BJ (cell line): ENCODE measurements around the gene ELFN2. TPM values are rescaled to one million over a fixed set of nuclear protein-coding genes. Genes with fewer than 3 reads are reported as not detected.

Experiments
- CTCF ChIA-PET: fragments of 350-600 bp; formaldehyde crosslinking; extraction: SDS; loops from one replicate; lab custom pipeline; 2021; ENCODE audit warnings: antibody characterized with exemption, inconsistent platforms; lab: Yijun Ruan, JAX
- POLR2A ChIA-PET: fragments of 300-600 bp; sonication (Branson Sonifier 250); formaldehyde crosslinking; extraction: SDS; loops from one replicate; lab custom pipeline; 2021; ENCODE audit warnings: antibody characterized with exemption; lab: Charles Lee
- DNase-seq: peaks from one replicate; pipeline ENCODE4 v3.0.0-alpha.2; 2011; ENCODE audit warnings: low read depth
- H3K27me3 ChIP-seq: 2 replicates; pipeline ENCODE4 v1.6.0; 2011; ENCODE audit warnings: low read length; ENCODE audit not compliant: control insufficient read depth, insufficient read depth
- H3K36me3 ChIP-seq: 2 replicates; pipeline ENCODE4 v1.5.1; 2011; ENCODE audit warnings: low read length; ENCODE audit not compliant: control insufficient read depth, insufficient read depth
- H3K4me3 ChIP-seq: 2 replicates; pipeline ENCODE4 v1.5.1; 2011; ENCODE audit warnings: low read depth, mild to moderate bottlenecking, control low read depth, low read length
- CTCF ChIP-seq: IDR thresholded peaks from 2 replicates; pipeline ENCODE4 v1.5.1; 2011; ENCODE audit warnings: low read depth, mild to moderate bottlenecking, control low read depth, inconsistent platforms, low read length, moderate library complexity; ENCODE audit not compliant: insufficient read depth
- polyA plus RNA-seq: library from polyadenylated mRNA; depleted of rRNA; stranded (reverse); fragments of >200 nt; gene quantifications from 2 replicates; pipeline ENCODE4 v1.2.3, GENCODE V29; 2011

ELFN2 gene
- polyA plus RNA-seq, 1 experiment: 0.34 TPM

GRCh38 chr22:37467391-37467955, 40.2 kb upstream of the ELFN2 start:
- Histone ChIP-seq H3K27me3 (peaks cover 41% of the 10 kb centered on the region), H3K36me3 (no peaks in the 10 kb centered on the region), H3K4me3 (no peak overlapping the region)
- no peak for TF ChIP-seq CTCF
- CTCF ChIA-PET: no interaction called here
- no peak for DNase-seq
- POLR2A ChIA-PET: no interaction called here

- Histone ChIP-seq H3K4me3 (no peak overlapping the region), H3K27me3 (peaks cover 22% of the 10 kb centered on the region), H3K36me3 (no peaks in the 10 kb centered on the region)
- ChIA-PET POLR2A (no interaction called here), CTCF (no interaction called here)
- no peak for DNase-seq
- TF ChIP-seq CTCF: no peak
Measured at GRCh38 chr22:37464181-37464580, 36.9 kb upstream of the ELFN2 start.

GRCh38 chr22:37462983-37463382, 35.7 kb upstream of the ELFN2 start:
- ChIA-PET POLR2A (no interaction called here), CTCF (interaction anchor here (1.0 to 1.8 kb wide), 2 partner anchors 9 to 146 kb away, joined by 5 to 16 read pairs; no protein-coding TSS in a partner anchor)
- Histone ChIP-seq H3K4me3 (no peak overlapping the region), H3K27me3 (peaks cover 15% of the 10 kb centered on the region), H3K36me3 (no peaks in the 10 kb centered on the region)
- TF ChIP-seq CTCF: no peak
- no peak for DNase-seq

- H3K4me3 ChIP-seq: no peak overlapping the region
- TF ChIP-seq CTCF: no peak
- ChIA-PET POLR2A (no interaction called here), CTCF (interaction anchor here (1.0 to 1.8 kb wide), 2 partner anchors 10 to 146 kb away, joined by 5 to 16 read pairs; no protein-coding TSS in a partner anchor)
- DNase-seq: no peak
- H3K27me3 ChIP-seq: peaks cover 13% of the 10 kb centered on the region
- no peaks in the 10 kb centered on the region for H3K36me3 ChIP-seq
Measured at GRCh38 chr22:37462436-37462835, 35.2 kb upstream of the ELFN2 start.

GRCh38 chr22:37461961-37462360, 34.7 kb upstream of the ELFN2 start:
- ChIA-PET POLR2A (no interaction called here), CTCF (interaction anchor here (1.8 kb wide), 1 partner anchor 145 kb away, joined by 16 read pairs; no protein-coding TSS in a partner anchor)
- H3K4me3 ChIP-seq: no peak overlapping the region
- no peaks in the 10 kb centered on the region for H3K36me3 ChIP-seq
- TF ChIP-seq CTCF: no peak
- DNase-seq: no peak
- H3K27me3 ChIP-seq: peaks cover 8% of the 10 kb centered on the region
